SHP77 (cell line): ENCODE results near the gene COX8A.

Experiments used
- DNase-seq, 2 experiments: peaks; one replicate each; lab custom pipeline; 2025; lab: John Stamatoyannopoulos, UW

The COX8A gene

DNA sequence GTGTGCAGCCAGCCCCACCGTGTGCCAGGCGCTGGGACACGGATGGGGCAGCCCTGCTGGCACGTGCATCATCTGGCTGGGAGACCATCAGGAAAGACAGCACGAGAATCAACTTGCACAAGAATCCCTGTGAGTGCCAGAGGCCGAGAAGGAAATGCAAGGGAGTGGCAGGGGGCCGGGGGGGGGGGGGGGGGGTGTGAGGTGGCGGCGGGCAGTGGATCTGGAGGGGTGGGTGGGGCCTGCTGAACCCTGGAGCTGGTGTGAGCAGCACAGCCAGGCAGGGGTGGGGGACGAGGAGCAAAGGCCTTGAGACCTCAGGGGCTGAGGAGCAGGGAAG, 47.3 kb downstream of the COX8A start:
- no peak for DNase-seq

- no peak for DNase-seq
Measured at GRCh38 chr11:64022125-64022784, 47.8 kb downstream of the COX8A start.

DNA sequence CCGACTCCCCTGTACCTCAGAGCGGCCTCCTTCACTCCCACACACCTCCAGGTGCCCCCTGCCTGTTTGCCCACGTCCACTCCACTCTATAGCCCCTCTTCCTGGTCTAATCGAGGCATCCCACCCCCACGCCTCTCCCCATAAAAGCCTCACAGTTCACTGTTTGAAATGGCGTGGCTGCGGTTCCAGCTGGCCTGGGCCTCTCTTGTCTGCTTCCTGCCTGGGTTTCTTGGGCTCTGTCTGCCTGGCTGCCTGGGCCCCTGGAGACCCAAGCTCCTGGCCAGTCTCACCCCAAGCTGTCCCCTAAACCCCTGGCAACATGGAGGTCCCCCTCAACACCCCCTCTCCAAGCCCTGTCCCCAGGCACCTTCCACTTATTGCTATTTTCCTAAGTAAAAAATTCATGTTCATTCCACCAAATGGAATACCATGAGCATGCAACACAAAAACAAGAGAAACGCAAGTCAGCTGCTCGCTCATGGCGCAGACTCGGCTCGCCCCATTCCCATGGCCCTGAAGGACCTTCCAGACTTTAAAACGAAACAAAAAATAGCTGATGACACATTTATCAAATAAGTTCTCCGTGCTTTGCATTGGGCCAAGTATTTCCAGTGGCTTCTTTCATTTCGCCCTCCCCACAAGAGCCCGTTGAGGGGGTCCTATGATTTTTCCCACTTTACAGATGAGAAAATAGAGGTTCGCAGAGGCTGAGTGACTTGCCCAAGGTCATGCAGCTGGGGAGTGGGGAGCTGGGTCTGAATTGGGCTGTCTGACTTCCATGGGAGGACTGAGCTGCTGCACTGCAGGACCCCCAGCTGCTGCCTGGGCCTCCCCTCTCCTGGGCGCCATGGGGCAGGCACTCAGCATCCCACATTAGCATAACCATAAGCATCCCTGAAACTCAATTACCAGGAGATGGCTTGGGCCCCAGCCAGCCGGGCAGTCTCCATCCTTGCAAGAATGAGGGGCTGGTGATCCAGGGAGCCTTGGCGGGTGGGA, 49.6 kb downstream of the COX8A start:
- no peak for DNase-seq

- no peak for DNase-seq
Measured at GRCh38 chr11:64025205-64025604, 50.8 kb downstream of the COX8A start.
